Measurements from ENCODE around the gene BEGAIN.
A peak's percentile ranks its signal among the peaks of the same experiment; 100 is the strongest.

Gene BEGAIN

GRCh38 chr14:100531152-100532121 is 55.8 kb downstream of the BEGAIN start:
- no CpG with 5 or more reads among the region's 16 CpGs for WGBS, 2 donors (ENCODE audit: extremely low coverage in 2 of 2, insufficient read length in 2 of 2, insufficient replicate concordance in 1 of 2)
- DNase-seq (ENCODE audit: low spot score) = no peak

DNA sequence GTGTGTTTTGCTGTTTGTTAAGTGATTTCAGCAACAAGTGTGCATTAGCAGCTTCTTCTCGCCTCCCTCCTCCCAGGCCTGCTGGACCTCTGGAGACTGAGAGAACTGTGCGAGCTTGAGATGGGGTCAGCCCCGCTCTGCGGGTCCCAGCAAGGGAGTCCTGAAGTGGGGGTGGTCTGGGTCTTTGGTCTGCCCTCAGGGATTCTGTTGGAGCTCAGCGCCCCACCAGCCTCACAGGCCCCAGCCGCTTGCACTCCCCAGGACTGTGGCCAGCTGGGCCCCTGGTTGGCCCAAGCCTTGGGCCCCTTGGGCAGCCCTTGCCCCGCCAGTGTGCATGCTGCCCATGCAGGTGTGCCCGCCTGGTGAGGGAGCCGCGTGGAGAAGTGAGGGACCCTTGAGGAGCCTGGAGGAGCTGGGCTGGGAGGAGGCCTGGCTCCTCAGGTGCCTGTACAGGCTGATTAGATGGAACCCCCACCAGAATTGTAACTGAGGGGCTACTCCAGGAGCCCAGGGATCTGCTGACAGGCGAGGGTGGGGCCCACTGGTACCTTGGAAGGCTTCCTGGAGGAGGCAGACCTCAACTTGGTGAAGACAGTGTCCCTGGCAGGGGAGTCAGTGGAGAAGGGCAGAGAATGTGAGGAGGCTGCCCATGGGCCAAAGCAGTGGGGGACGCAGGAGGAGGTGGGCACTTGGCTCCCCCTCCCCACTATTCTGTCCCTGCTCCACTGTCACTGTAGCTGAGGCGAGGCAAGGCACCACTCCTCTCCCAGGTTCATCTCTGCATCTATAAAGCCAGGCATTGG is 56.7 kb downstream of the BEGAIN start:
- H4K91ac ChIP-seq (ENCODE audit: low read depth, low read length, poor library complexity) = no peak overlapping the region
- no peaks in the 10 kb centered on the region for H3K27me3 ChIP-seq (ENCODE audit: control insufficient read depth in 3 of 3, insufficient read depth in 3 of 3, low read depth in 1 of 3, low read length in 3 of 3)
- H2BK12ac ChIP-seq (ENCODE audit: low read length) = no peak overlapping the region
- peaks cover 15 to 17% of the 10 kb centered on the region in 2 donors for H3K4me1 ChIP-seq (ENCODE audit: control insufficient read depth in 2 of 2, insufficient read depth in 1 of 2, low read depth in 1 of 2, low read length in 2 of 2)
- H2BK15ac ChIP-seq (ENCODE audit: low read length) = peak overlapping the region; percentile 60
- H3K4me3 ChIP-seq (ENCODE audit: low read length in 2 of 2) = no peak overlapping the region
- peak overlapping the region; percentile 86 for H2AK5ac ChIP-seq (ENCODE audit: low read depth, low read length)
- no CpG with 5 or more reads among the region's 13 CpGs for WGBS, 2 donors (ENCODE audit: extremely low coverage in 2 of 2, insufficient read length in 2 of 2, insufficient replicate concordance in 1 of 2)
- H2BK120ac ChIP-seq (ENCODE audit: low read depth, low read length) = peak overlapping the region; percentile 43
- H3K18ac ChIP-seq (ENCODE audit: low read length) = peak overlapping the region; percentile 63
- no peak overlapping the region for H3K4me2 ChIP-seq (ENCODE audit: insufficient read depth, low read length, poor library complexity, severe bottlenecking)
- H3K36me3 ChIP-seq (replicated peaks in 1 of 2; ENCODE audit: control insufficient read depth in 2 of 2, insufficient read depth in 2 of 2, low read length in 2 of 2) = peaks cover 4 to 6% of the 10 kb centered on the region in 2 donors
- H3K9ac ChIP-seq (ENCODE audit: low read depth, low read length, poor library complexity) = peak overlapping the region; percentile 46
- H3K14ac ChIP-seq (ENCODE audit: low read length) = peak overlapping the region; percentile 50
- H2BK5ac ChIP-seq (ENCODE audit: low read length) = no peak overlapping the region
- H3K23ac ChIP-seq (ENCODE audit: low read depth, low read length, poor library complexity) = peak overlapping the region; percentile 2
- no peak overlapping the region for H4K8ac ChIP-seq (ENCODE audit: low read depth, low read length)
- DNase-seq (ENCODE audit: low spot score) = no peak
- no peak overlapping the region for H3K4ac ChIP-seq (ENCODE audit: low read length)
- peaks cover 2% of the 10 kb centered on the region for H3K79me1 ChIP-seq (ENCODE audit: low read depth, low read length)
- H2AFZ ChIP-seq (ENCODE audit: low read length) = no peak overlapping the region
- H3K27ac ChIP-seq (replicated peaks; ENCODE audit: low read length) = no peak overlapping the region
- peaks cover 0 to 4% of the 10 kb centered on the region in 2 donors for H3K9me3 ChIP-seq (replicated peaks in 1 of 2; ENCODE audit: control insufficient read depth in 2 of 2, insufficient read depth in 1 of 2, low read depth in 1 of 2, low read length in 2 of 2)

More at GRCh38 chr14:100531152-100532121, 55.8 kb downstream of the BEGAIN start:
- Histone ChIP-seq H3K9me3 (replicated peaks in 1 of 2; ENCODE audit: control insufficient read depth in 2 of 2, insufficient read depth in 1 of 2, low read depth in 1 of 2, low read length in 2 of 2) (peaks cover 0 to 4% of the 10 kb centered on the region in 2 donors), H2AFZ (ENCODE audit: low read length) (no peak overlapping the region), H3K79me1 (ENCODE audit: low read depth, low read length) (peaks cover 2% of the 10 kb centered on the region), H3K4me1 (ENCODE audit: control insufficient read depth in 2 of 2, insufficient read depth in 1 of 2, low read depth in 1 of 2, low read length in 2 of 2) (peaks cover 15 to 17% of the 10 kb centered on the region in 2 donors), H3K4me3 (ENCODE audit: low read length in 2 of 2) (no peak overlapping the region), H3K14ac (ENCODE audit: low read length) (peak overlapping the region; percentile 50), H4K8ac (ENCODE audit: low read depth, low read length) (no peak overlapping the region), H2BK5ac (ENCODE audit: low read length) (no peak overlapping the region), H3K23ac (ENCODE audit: low read depth, low read length, poor library complexity) (peak overlapping the region; percentile 10), H3K4me2 (ENCODE audit: insufficient read depth, low read length, poor library complexity, severe bottlenecking) (no peak overlapping the region), H3K36me3 (replicated peaks in 1 of 2; ENCODE audit: control insufficient read depth in 2 of 2, insufficient read depth in 2 of 2, low read length in 2 of 2) (peaks cover 4 to 6% of the 10 kb centered on the region in 2 donors), H3K27me3 (ENCODE audit: control insufficient read depth in 3 of 3, insufficient read depth in 3 of 3, low read depth in 1 of 3, low read length in 3 of 3) (no peaks in the 10 kb centered on the region), H3K27ac (replicated peaks; ENCODE audit: low read length) (no peak overlapping the region), H2BK120ac (ENCODE audit: low read depth, low read length) (peak overlapping the region; percentile 43), H2BK15ac (ENCODE audit: low read length) (peak overlapping the region; percentile 87), H3K18ac (ENCODE audit: low read length) (peak overlapping the region; percentile 63), H2BK12ac (ENCODE audit: low read length) (no peak overlapping the region), H2AK5ac (ENCODE audit: low read depth, low read length) (peak overlapping the region; percentile 86), H4K91ac (ENCODE audit: low read depth, low read length, poor library complexity) (no peak overlapping the region), H3K4ac (ENCODE audit: low read length) (no peak overlapping the region), H3K9ac (ENCODE audit: low read depth, low read length, poor library complexity) (peak overlapping the region; percentile 47)

DNA sequence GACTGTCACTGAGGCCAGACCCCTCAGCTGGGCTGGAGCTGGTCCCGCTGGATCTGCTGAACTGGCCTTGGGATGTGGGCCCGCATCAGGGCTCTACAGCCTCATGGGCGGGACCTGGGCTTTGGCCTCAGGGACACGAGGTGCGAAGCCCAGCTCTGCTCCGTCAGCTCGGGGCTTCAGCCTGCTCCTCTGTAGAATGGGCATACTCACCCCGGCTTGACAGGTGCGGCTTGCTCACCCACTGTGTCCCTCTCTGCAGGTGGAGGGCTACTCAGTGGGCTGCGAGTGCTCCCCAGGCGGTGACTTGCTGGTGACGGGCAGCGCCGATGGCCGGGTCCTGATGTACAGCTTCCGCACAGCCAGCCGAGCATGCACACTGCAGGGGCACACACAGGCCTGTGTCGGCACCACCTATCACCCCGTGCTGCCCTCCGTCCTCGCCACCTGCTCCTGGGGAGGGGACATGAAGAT is 57.6 kb downstream of the BEGAIN start:
- Histone ChIP-seq H3K23ac (ENCODE audit: low read depth, low read length, poor library complexity) (peak overlapping the region; percentile 75), H3K36me3 (replicated peaks in 1 of 2; ENCODE audit: control insufficient read depth in 2 of 2, insufficient read depth in 2 of 2, low read length in 2 of 2) (peaks cover 4 to 6% of the 10 kb centered on the region in 2 donors), H4K91ac (ENCODE audit: low read depth, low read length, poor library complexity) (no peak overlapping the region), H3K27ac (replicated peaks; ENCODE audit: low read length) (no peak overlapping the region), H2BK5ac (ENCODE audit: low read length) (peak overlapping the region; percentile 19), H3K18ac (ENCODE audit: low read length) (peak overlapping the region; percentile 58), H3K4ac (ENCODE audit: low read length) (no peak overlapping the region), H4K8ac (ENCODE audit: low read depth, low read length) (peak overlapping the region; percentile 95), H3K14ac (ENCODE audit: low read length) (peak overlapping the region; percentile 78), H2BK15ac (ENCODE audit: low read length) (peak overlapping the region; percentile 42), H2BK120ac (ENCODE audit: low read depth, low read length) (no peak overlapping the region), H3K4me1 (ENCODE audit: control insufficient read depth in 2 of 2, insufficient read depth in 1 of 2, low read depth in 1 of 2, low read length in 2 of 2) (peaks cover 11 to 12% of the 10 kb centered on the region in 2 donors), H3K27me3 (ENCODE audit: control insufficient read depth in 3 of 3, insufficient read depth in 3 of 3, low read depth in 1 of 3, low read length in 3 of 3) (no peaks in the 10 kb centered on the region), H3K79me1 (ENCODE audit: low read depth, low read length) (peaks cover 2% of the 10 kb centered on the region), H3K4me2 (ENCODE audit: insufficient read depth, low read length, poor library complexity, severe bottlenecking) (no peak overlapping the region), H3K9me3 (replicated peaks in 1 of 2; ENCODE audit: control insufficient read depth in 2 of 2, insufficient read depth in 1 of 2, low read depth in 1 of 2, low read length in 2 of 2) (peaks cover 0 to 4% of the 10 kb centered on the region in 2 donors), H3K4me3 (ENCODE audit: low read length in 2 of 2) (no peak overlapping the region), H2BK12ac (ENCODE audit: low read length) (no peak overlapping the region), H2AK5ac (ENCODE audit: low read depth, low read length) (peak overlapping the region; percentile 43), H3K9ac (ENCODE audit: low read depth, low read length, poor library complexity) (no peak overlapping the region), H2AFZ (ENCODE audit: low read length) (no peak overlapping the region)
- no peak for DNase-seq (ENCODE audit: low spot score)
- no CpG with 5 or more reads among the region's 21 CpGs for WGBS, 2 donors (ENCODE audit: extremely low coverage in 2 of 2, insufficient read length in 2 of 2, insufficient replicate concordance in 1 of 2)

Measured in neuronal stem cell (in vitro differentiated cells).